SK-N-SH (cell line): Measurements from ENCODE around the gene ABCA6. TPM values are rescaled to one million over a fixed set of nuclear protein-coding genes. Genes with fewer than 3 reads are reported as not detected.
"Not testable (repeated sequence)": the region's sequence is repeated elsewhere in the genome, so short reads cannot be mapped to it uniquely, and the experiment has no call there.

Experiments used
- CTCF ChIA-PET: fragments of 300-600, 350-600 bp; formaldehyde crosslinking; extraction: SDS; loops from one replicate; lab custom pipeline; 2021; lab: Yijun Ruan, JAX
- POLR2A ChIA-PET: fragments of 350-600 bp; sonication (Branson Sonifier 250); formaldehyde crosslinking; extraction: SDS; loops from one replicate; lab custom pipeline; 2020; ENCODE audit warnings: antibody characterized with exemption, inconsistent platforms; lab: Yijun Ruan, JAX
- DNase-seq: peaks from one replicate; pipeline ENCODE4 v3.0.0; 2012
- H2AFZ ChIP-seq: fragments of 200-600 bp; sonication (generic); 2 replicates; pipeline ENCODE4 v1.8.1; 2016; ENCODE audit warnings: antibody characterized with exemption, mild to moderate bottlenecking, low read depth
- H3F3A ChIP-seq: fragments of 200-600 bp; sonication (generic); replicated peaks from 2 replicates; pipeline ENCODE3; 2016; ENCODE audit warnings: antibody characterized with exemption, mild to moderate bottlenecking; ENCODE audit not compliant: insufficient read depth
- H3K27ac ChIP-seq, 2 experiments: fragments of 200-500 bp in 1 of 2; fragments of 200-600 bp in 1 of 2; sonication (Bioruptor generic) in 1 of 2; sonication (generic), shearing (Covaris generic) in 1 of 2; 2 replicates each; pipeline versions ENCODE4 v1.5.1 to v1.6.1; 2014 to 2016; ENCODE audit warnings: low read depth in 2 of 2, inconsistent platforms in 1 of 2, low read length in 1 of 2, mild to moderate bottlenecking in 1 of 2, mixed read lengths in 1 of 2
- H3K27me3 ChIP-seq: fragments of 200-600 bp; sonication (generic), shearing (Covaris generic); 2 replicates; pipeline ENCODE4 v1.6.1; 2016; ENCODE audit warnings: mixed run types; ENCODE audit not compliant: insufficient read depth
- H3K36me3 ChIP-seq, 2 experiments: fragments of 200-500 bp in 1 of 2; fragments of 200-600 bp in 1 of 2; sonication (Bioruptor generic) in 1 of 2; sonication (generic) in 1 of 2; replicated peaks in 1 of 2; 2 replicates each; pipeline versions ENCODE3 to v1.5.1; 2014 to 2016; ENCODE audit warnings: low read length in 1 of 2, mild to moderate bottlenecking in 1 of 2; ENCODE audit not compliant: insufficient read depth in 2 of 2, control insufficient read depth in 1 of 2
- H3K4me1 ChIP-seq, 2 experiments: fragments of 200-500 bp in 1 of 2; fragments of 200-600 bp in 1 of 2; sonication (Bioruptor generic) in 1 of 2; sonication (generic), shearing (Covaris generic) in 1 of 2; 2 replicates each; pipeline versions ENCODE4 v1.5.1 to v1.6.1; 2014 to 2016; ENCODE audit warnings: low read depth in 1 of 2, low read length in 1 of 2, mixed run types in 1 of 2; ENCODE audit not compliant: insufficient read depth in 2 of 2, control insufficient read depth in 1 of 2
- H3K4me2 ChIP-seq: fragments of 200-600 bp; sonication (generic), shearing (Covaris generic); 2 replicates; pipeline ENCODE4 v1.6.1; 2017; ENCODE audit warnings: mixed run types
- H3K4me3 ChIP-seq, 2 experiments: fragments of 200-500 bp in 1 of 2; fragments of 200-600 bp in 1 of 2; sonication (Bioruptor generic) in 1 of 2; sonication (generic), shearing (Covaris generic) in 1 of 2; 2 replicates each; pipeline versions ENCODE4 v1.5.1 to v1.8.1; 2014 to 2016; ENCODE audit warnings: low read depth in 2 of 2, inconsistent platforms in 1 of 2, low read length in 1 of 2, mild to moderate bottlenecking in 1 of 2, mixed read lengths in 1 of 2, moderate library complexity in 1 of 2
- H3K79me2 ChIP-seq: fragments of 200-600 bp; sonication (generic); 2 replicates; pipeline ENCODE4 v1.8.1; 2017; ENCODE audit warnings: mild to moderate bottlenecking; ENCODE audit not compliant: insufficient read depth
- H3K9ac ChIP-seq: fragments of 200-600 bp; sonication (generic); 2 replicates; pipeline ENCODE4 v1.6.1; 2017; ENCODE audit warnings: mixed run types
- H3K9me2 ChIP-seq: fragments of 200-600 bp; sonication (generic); 2 replicates; pipeline ENCODE4 v1.6.1; 2017; ENCODE audit warnings: mixed run types
- H3K9me3 ChIP-seq: fragments of 200-600 bp; sonication (generic); 2 replicates; pipeline ENCODE4 v1.6.1; 2017; ENCODE audit warnings: mixed run types, mild to moderate bottlenecking, moderate library complexity
- H4K20me1 ChIP-seq: fragments of 200-600 bp; sonication (generic); 2 replicates; pipeline ENCODE4 v1.6.1; 2017; ENCODE audit warnings: mild to moderate bottlenecking, mixed run types; ENCODE audit not compliant: insufficient read depth
- FOSL2 ChIP-seq: IDR thresholded peaks from 2 replicates; pipeline ENCODE4 v1.4.0; 2012; ENCODE audit warnings: low read depth, mild to moderate bottlenecking, moderate library complexity, borderline replicate concordance
- GATA2 ChIP-seq: sonication (generic); formaldehyde crosslinking; IDR thresholded peaks from 2 replicates; pipeline ENCODE4 v1.5.0; 2020; ENCODE audit warnings: mild to moderate bottlenecking, missing genetic modification reagents
- MEF2A ChIP-seq: IDR thresholded peaks from 2 replicates; pipeline ENCODE4 v1.4.0; 2012; ENCODE audit warnings: low read depth, borderline replicate concordance
- NFIC ChIP-seq: IDR thresholded peaks from 2 replicates; pipeline ENCODE4 v1.4.0; 2012; ENCODE audit warnings: borderline replicate concordance
- RXRA ChIP-seq: IDR thresholded peaks from 2 replicates; pipeline ENCODE4 v1.4.0; 2012; ENCODE audit warnings: low read depth, mild to moderate bottlenecking, borderline replicate concordance
- SMC3 ChIP-seq: IDR thresholded peaks from 2 replicates; pipeline ENCODE4 v1.6.1; 2012; ENCODE audit warnings: low read depth, low read length, improper control_type of control experiment
- polyA plus RNA-seq, 3 experiments: library from polyadenylated mRNA; depleted of rRNA; stranded (reverse); fragments of >200 nt; gene quantifications; 2 replicates each; pipeline ENCODE4 v1.2.3, GENCODE V29; 2012
- TF ChIP-seq, protein P1 (sequence below): IDR thresholded peaks from 2 replicates; pipeline ENCODE4 v1.4.0; 2012; ENCODE audit warnings: low read depth
- TF ChIP-seq, protein P2 (sequence below): fragments of 200-600 bp; sonication (generic); IDR thresholded peaks from 2 replicates; pipeline ENCODE4 v1.6.1; 2017; ENCODE audit warnings: antibody characterized with exemption, mild to moderate bottlenecking, moderate library complexity
- TF ChIP-seq, protein P3 (sequence below): fragments of 150-350 bp; IDR thresholded peaks from 2 replicates; pipeline ENCODE4 v1.6.1; 2016; ENCODE audit warnings: mild to moderate bottlenecking, low read depth, low read length
- TF ChIP-seq, protein P4 (sequence below): IDR thresholded peaks from 2 replicates; pipeline ENCODE4 v1.4.0; 2012; ENCODE audit warnings: low read depth, borderline replicate concordance

ABCA6 gene
- polyA plus RNA-seq, 1 of the 3 experiments (the other 2 are of a cell fraction) = 0.15 TPM

DNA sequence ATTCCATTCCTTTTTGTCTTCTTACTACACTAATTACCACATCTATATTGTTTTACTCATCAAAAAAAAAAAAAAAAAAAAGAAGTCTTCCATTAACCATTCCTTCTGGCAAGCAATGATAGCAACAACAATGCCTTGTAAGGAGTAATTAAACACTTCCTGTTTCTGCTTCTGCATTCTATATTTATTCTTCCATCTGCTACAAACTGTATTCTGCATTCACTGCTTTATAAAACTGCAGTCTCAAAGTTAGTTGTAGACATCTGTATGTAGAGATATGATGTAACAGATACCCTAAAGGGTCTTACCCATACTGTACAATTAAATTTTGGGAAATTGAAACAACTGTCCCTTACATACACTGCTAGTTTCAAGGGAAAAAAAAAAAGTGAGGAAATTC is 28.7 kb upstream of the ABCA6 start:
- DNase-seq = no peak
- POLR2A ChIA-PET = no interaction called here
- H3K4me3 ChIP-seq = no peak overlapping the region
- CTCF ChIA-PET = no interaction called here
- no peak overlapping the region for H3K4me2 ChIP-seq
- no peak overlapping the region for H3K27ac ChIP-seq
- no peaks in the 10 kb centered on the region for H3K9me2 ChIP-seq
- H2AFZ ChIP-seq = no peak overlapping the region
- H3K4me1 ChIP-seq = peaks cover 0 to 6% of the 10 kb centered on the region in 2 experiments; a peak in 2 of 4 replicates
- H3K36me3 ChIP-seq = no peaks in the 10 kb centered on the region
- TF ChIP-seq, protein P1, sequence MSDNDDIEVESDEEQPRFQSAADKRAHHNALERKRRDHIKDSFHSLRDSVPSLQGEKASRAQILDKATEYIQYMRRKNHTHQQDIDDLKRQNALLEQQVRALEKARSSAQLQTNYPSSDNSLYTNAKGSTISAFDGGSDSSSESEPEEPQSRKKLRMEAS = no peak
- TF ChIP-seq, protein P2, sequence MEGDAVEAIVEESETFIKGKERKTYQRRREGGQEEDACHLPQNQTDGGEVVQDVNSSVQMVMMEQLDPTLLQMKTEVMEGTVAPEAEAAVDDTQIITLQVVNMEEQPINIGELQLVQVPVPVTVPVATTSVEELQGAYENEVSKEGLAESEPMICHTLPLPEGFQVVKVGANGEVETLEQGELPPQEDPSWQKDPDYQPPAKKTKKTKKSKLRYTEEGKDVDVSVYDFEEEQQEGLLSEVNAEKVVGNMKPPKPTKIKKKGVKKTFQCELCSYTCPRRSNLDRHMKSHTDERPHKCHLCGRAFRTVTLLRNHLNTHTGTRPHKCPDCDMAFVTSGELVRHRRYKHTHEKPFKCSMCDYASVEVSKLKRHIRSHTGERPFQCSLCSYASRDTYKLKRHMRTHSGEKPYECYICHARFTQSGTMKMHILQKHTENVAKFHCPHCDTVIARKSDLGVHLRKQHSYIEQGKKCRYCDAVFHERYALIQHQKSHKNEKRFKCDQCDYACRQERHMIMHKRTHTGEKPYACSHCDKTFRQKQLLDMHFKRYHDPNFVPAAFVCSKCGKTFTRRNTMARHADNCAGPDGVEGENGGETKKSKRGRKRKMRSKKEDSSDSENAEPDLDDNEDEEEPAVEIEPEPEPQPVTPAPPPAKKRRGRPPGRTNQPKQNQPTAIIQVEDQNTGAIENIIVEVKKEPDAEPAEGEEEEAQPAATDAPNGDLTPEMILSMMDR = no peak
- TF ChIP-seq, protein P3, sequence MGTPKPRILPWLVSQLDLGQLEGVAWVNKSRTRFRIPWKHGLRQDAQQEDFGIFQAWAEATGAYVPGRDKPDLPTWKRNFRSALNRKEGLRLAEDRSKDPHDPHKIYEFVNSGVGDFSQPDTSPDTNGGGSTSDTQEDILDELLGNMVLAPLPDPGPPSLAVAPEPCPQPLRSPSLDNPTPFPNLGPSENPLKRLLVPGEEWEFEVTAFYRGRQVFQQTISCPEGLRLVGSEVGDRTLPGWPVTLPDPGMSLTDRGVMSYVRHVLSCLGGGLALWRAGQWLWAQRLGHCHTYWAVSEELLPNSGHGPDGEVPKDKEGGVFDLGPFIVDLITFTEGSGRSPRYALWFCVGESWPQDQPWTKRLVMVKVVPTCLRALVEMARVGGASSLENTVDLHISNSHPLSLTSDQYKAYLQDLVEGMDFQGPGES = no peak
- TF ChIP-seq NFIC (no peak), GATA2 (CRISPR knock-in tag) (no peak), SMC3 (no peak), FOSL2 (no peak), RXRA (no peak), MEF2A (no peak)
- TF ChIP-seq, protein P4, sequence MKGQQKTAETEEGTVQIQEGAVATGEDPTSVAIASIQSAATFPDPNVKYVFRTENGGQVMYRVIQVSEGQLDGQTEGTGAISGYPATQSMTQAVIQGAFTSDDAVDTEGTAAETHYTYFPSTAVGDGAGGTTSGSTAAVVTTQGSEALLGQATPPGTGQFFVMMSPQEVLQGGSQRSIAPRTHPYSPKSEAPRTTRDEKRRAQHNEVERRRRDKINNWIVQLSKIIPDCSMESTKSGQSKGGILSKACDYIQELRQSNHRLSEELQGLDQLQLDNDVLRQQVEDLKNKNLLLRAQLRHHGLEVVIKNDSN = no peak
- no peaks in the 10 kb centered on the region for H3K9me3 ChIP-seq
- no peak overlapping the region for H3K9ac ChIP-seq
- H3K79me2 ChIP-seq = no peaks in the 10 kb centered on the region
- no peaks in the 10 kb centered on the region for H3K27me3 ChIP-seq
- no peaks in the 10 kb centered on the region for H4K20me1 ChIP-seq
- H3F3A ChIP-seq = peaks cover 6% of the 10 kb centered on the region

DNA sequence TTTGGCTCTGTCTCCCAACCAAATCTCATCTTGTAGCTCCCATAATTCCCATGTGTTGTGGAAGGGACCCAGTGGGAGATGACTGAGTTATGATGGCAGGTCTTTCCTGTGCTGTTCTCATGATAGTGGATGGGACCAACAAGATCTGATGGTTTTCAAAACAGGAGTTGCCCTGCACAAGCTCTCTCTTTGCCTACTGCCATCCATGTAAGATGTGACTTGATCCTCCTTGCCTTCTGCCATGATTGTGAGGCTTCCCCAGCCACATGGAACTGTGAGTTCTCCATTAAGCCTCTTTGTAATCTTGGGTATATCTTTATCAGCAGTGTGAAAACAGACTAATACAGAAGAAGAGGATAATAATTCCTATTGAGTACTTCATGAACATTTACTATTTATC is 26.9 kb upstream of the ABCA6 start:
- H3F3A ChIP-seq, POLR2A ChIA-PET, CTCF ChIA-PET: not testable (repeated sequence)

More for the DNA sequence above, 26.9 kb upstream of the ABCA6 start:
- H3K9ac ChIP-seq, H2AFZ ChIP-seq, H3K79me2 ChIP-seq, H3K9me2 ChIP-seq, H3K27me3 ChIP-seq, H3K36me3 ChIP-seq, DNase-seq, H3K4me2 ChIP-seq, H3K4me3 ChIP-seq, H3K9me3 ChIP-seq, H4K20me1 ChIP-seq, H3K4me1 ChIP-seq, H3K27ac ChIP-seq: not testable (repeated sequence)
